Fibroblast of lung (primary cell): Measurements from ENCODE around the gene CTNND2.

Experiments used
- EZH2 ChIP-seq: IDR thresholded peaks from 2 replicates; pipeline ENCODE4 v1.5.1; 2012; ENCODE audit warnings: low read length, control low read depth, mild to moderate bottlenecking; ENCODE audit errors: missing control alignments
- TF ChIP-seq, protein P1 (sequence below), 2 donors: IDR thresholded peaks in 1 of 2; conservative IDR thresholded peaks in 1 of 2; 1 replicate in 1 of 2; 2 replicates in 1 of 2; pipeline ENCODE4 v1.5.1; 2011 to 2012; ENCODE audit warnings: low read length in 2 of 2, control low read depth in 1 of 2, inconsistent platforms in 1 of 2, low read depth in 1 of 2, mild to moderate bottlenecking in 1 of 2

DNA sequence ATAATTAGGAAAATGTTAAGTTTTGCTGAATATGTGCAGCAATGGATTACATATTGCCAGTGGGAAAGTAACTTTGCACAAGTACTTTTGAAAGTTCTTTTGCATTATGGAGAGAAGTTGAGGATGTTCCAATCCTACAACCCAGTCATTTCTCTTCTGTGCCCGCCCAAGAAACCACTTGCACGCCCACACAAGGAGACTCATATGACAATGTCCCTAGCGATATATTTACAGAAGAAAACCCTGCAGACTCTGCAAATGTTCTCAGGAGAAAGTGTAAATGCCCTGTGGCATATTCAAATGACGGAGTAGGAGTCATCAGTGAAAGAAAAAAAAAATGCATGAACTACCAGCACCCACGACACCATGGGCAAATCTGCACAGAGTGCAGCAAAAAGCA, 356.5 kb downstream of the CTNND2 start:
- TF ChIP-seq, protein P1, sequence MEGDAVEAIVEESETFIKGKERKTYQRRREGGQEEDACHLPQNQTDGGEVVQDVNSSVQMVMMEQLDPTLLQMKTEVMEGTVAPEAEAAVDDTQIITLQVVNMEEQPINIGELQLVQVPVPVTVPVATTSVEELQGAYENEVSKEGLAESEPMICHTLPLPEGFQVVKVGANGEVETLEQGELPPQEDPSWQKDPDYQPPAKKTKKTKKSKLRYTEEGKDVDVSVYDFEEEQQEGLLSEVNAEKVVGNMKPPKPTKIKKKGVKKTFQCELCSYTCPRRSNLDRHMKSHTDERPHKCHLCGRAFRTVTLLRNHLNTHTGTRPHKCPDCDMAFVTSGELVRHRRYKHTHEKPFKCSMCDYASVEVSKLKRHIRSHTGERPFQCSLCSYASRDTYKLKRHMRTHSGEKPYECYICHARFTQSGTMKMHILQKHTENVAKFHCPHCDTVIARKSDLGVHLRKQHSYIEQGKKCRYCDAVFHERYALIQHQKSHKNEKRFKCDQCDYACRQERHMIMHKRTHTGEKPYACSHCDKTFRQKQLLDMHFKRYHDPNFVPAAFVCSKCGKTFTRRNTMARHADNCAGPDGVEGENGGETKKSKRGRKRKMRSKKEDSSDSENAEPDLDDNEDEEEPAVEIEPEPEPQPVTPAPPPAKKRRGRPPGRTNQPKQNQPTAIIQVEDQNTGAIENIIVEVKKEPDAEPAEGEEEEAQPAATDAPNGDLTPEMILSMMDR (conservative IDR thresholded peaks at IDR 0.05 in 1 of 2, IDR thresholded peaks at IDR 0.05 in 1 of 2; ENCODE audit: low read depth in 1 of 2, low read length in 2 of 2) = no peak
- TF ChIP-seq EZH2 = no peak
